Mesodermal cell (in vitro differentiated cells): ENCODE results near the gene SNRK.

ENCODE experiments used
- H3K27ac ChIP-seq: 2 replicates; pipeline ENCODE4 v1.7.0; 2013; ENCODE audit warnings: mild to moderate bottlenecking, low read depth, low read length, moderate library complexity; ENCODE audit not compliant: severe bottlenecking
- H3K36me3 ChIP-seq: 2 replicates; pipeline ENCODE4 v1.7.1; 2013; ENCODE audit warnings: mild to moderate bottlenecking, low read length, moderate library complexity; ENCODE audit not compliant: control insufficient read depth, insufficient read depth
- H3K4me1 ChIP-seq: one replicate; pipeline ENCODE4 v1.7.1; 2013; ENCODE audit warnings: mild to moderate bottlenecking, low read length; ENCODE audit not compliant: insufficient read depth, control insufficient read depth, poor library complexity, severe bottlenecking
- H3K4me3 ChIP-seq: 2 replicates; pipeline ENCODE4 v1.7.0; 2013; ENCODE audit warnings: low read length, control low read depth, mild to moderate bottlenecking; ENCODE audit not compliant: insufficient read depth, poor library complexity, severe bottlenecking; ENCODE audit errors: extremely low read depth
- H3K9me3 ChIP-seq: 2 replicates; pipeline ENCODE4 v1.7.1; 2013; ENCODE audit warnings: mild to moderate bottlenecking, low read length, moderate library complexity; ENCODE audit not compliant: control insufficient read depth
- WGBS, 2 experiments: methylation state at CpG; one replicate each; pipeline ENCODE4 v1.1.5; 2013; ENCODE audit warnings: missing lambda C conversion rate in 2 of 2; ENCODE audit not compliant: insufficient coverage in 2 of 2; 5-methylcytosine and 5-hydroxymethylcytosine counted together

The SNRK gene

DNA sequence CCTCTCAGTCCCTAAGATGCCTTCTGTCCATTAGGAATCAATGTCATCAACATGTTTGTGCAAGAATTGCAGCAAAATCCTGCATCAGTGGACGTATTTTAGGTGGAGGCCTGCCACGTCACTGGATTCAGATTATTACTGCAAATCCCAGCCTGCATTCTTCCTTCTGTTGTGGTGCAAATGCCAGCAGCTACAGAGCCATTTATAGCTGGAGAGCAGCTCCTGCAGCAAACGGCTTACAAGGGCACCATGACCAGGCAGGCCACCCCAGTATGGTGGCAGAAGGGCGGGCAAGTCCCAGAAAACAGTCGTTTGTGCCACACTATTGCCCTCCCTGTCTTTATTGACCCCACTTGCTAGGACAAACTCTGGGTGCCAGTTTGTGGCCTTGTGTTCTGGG, 74.7 kb downstream of the SNRK start:
- H3K27ac ChIP-seq = no peak overlapping the region

DNA sequence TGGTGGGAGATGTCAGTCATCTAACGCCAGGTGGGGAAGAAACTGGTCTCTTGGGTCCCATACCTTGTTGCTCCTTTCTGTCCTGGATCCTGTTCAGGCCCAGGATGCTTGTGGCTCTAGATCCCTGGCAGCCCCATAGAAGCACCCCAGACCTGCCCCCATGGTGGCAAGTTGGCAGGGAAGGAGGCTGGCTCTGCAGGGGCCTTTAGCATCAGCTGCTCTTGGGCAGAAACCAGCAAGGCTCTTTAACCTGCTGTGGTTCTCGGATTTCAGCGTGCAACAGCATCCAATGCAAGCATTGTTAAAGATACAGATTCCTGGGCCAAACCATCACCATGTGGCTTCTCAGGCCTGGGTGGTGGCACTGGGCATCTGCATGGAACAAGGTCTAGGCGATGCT, 75.8 kb downstream of the SNRK start:
- H3K27ac ChIP-seq = no peak overlapping the region
- H3K4me1 ChIP-seq = no peaks in the 10 kb centered on the region
- 87 to 99% methylated on average over 4 of the region's 4 CpGs for WGBS, 2 experiments
- H3K36me3 ChIP-seq = peaks cover 7% of the 10 kb centered on the region
- H3K9me3 ChIP-seq = no peaks in the 10 kb centered on the region
- no peak overlapping the region for H3K4me3 ChIP-seq

More for the DNA sequence above, 74.7 kb downstream of the SNRK start:
- H3K36me3 ChIP-seq = peaks cover 7% of the 10 kb centered on the region
- no peaks in the 10 kb centered on the region for H3K4me1 ChIP-seq
- 78 to 86% methylated on average over 3 to 5 of the region's 5 CpGs for WGBS, 2 experiments
- peaks cover under 1% of the 10 kb centered on the region for H3K9me3 ChIP-seq
- H3K4me3 ChIP-seq = no peak overlapping the region

- Histone ChIP-seq H3K36me3 (peaks cover 7% of the 10 kb centered on the region), H3K4me3 (no peak overlapping the region), H3K4me1 (no peaks in the 10 kb centered on the region), H3K27ac (no peak overlapping the region), H3K9me3 (no peaks in the 10 kb centered on the region)
- WGBS, 2 experiments = 94 to 97% methylated on average over 6 of the region's 6 CpGs
Measured at GRCh38 chr3:43362961-43363360, 76.6 kb downstream of the SNRK start.

- H3K4me3 ChIP-seq = no peak overlapping the region
- WGBS, 2 experiments = 90 to 92% methylated on average over 25 of the region's 26 CpGs
- peaks cover 7% of the 10 kb centered on the region for H3K36me3 ChIP-seq
- H3K27ac ChIP-seq = no peak overlapping the region
- H3K4me1 ChIP-seq = no peaks in the 10 kb centered on the region
- no peaks in the 10 kb centered on the region for H3K9me3 ChIP-seq
Measured at GRCh38 chr3:43363621-43364266, 77.4 kb downstream of the SNRK start.

DNA sequence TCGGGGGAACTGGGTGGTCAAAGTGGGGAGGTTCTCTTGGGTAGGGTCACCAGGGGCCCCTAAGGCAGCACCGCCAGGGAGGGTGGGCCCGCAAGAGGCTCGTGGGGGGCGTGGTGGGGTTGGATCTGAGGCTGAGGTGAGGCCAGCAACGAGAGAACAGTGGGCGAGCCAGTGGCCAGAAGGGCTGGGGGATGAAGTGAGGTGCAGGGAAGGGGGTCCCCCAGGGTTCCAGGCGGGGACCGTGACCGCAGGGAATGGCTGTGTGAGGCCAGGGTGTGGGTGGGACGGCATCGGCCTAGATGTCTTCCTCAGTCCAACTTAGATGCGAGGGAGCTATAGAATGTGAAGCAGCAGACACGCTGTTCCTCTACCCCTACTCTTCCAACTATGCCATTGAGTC, 78.2 kb downstream of the SNRK start:
- Histone ChIP-seq H3K36me3 (peaks cover 7% of the 10 kb centered on the region), H3K27ac (no peak overlapping the region), H3K4me3 (no peak overlapping the region), H3K9me3 (no peaks in the 10 kb centered on the region), H3K4me1 (no peaks in the 10 kb centered on the region)
- WGBS, 2 experiments = 93 to 97% methylated on average over 8 to 14 of the region's 14 CpGs

DNA sequence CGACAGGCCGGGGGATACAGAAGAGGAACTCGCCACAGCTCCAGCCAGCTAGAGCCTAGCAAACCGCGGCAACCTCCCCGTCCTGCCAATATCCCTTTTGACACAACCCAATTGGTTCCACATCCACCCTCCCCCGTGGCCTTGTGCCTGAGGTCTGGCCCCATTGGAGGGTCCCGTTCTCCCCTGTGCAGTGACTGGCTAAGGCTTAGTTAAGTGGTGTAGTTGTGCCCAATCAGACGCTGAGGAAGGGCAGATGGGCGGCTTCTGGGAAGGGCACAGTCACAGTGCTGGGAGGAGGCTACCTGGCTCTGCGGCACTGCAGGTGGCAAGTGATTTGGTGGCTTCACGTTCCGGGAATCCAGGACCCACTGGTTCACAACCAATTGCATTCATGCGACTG, 78.6 kb downstream of the SNRK start:
- no peaks in the 10 kb centered on the region for H3K9me3 ChIP-seq
- H3K36me3 ChIP-seq = peaks cover 7% of the 10 kb centered on the region
- no peak overlapping the region for H3K4me3 ChIP-seq
- H3K27ac ChIP-seq = no peak overlapping the region
- H3K4me1 ChIP-seq = no peaks in the 10 kb centered on the region
- WGBS, 2 experiments = 94% methylated on average over 12 to 13 of the region's 14 CpGs

DNA sequence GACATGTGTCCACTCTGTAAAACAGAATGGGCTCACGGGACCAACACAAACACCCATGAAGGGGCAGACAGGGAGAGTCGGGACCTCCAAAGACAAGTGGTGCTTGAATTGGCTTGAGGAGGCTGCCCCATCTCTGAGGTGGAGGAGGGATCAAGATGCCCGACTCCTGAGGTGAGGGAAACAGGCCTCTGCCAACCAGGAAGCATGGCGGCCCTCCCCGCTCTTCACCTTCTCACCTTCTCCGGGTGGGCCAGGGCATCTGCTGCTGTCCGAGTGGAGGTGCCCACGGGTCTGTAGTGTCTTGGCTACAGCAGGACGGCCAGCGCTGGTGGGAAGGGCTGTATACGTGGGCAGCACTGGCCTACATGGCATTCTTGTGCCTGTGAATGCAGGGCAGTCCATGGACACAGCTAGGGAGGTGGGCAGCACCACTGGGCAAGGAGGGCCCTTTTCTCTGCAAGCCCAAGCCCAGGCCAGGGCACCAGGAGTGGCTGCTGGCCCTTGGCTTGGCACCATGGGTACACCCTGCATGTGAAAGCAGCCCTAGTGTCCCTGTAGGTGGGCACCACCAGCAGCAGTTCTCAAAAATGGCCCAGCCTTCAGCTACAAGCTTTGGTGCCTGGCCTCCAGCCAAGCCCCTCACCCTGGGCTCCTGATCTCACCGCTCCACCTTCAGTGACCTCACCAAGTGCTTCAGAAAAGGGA, 79.4 kb downstream of the SNRK start:
- H3K27ac ChIP-seq = no peak overlapping the region
- H3K9me3 ChIP-seq = no peaks in the 10 kb centered on the region
- WGBS, 2 experiments = 90 to 95% methylated on average over 11 to 12 of the region's 12 CpGs
- peaks cover 7% of the 10 kb centered on the region for H3K36me3 ChIP-seq
- H3K4me1 ChIP-seq = no peaks in the 10 kb centered on the region
- H3K4me3 ChIP-seq = no peak overlapping the region

- H3K27ac ChIP-seq = no peak overlapping the region
- no peaks in the 10 kb centered on the region for H3K4me1 ChIP-seq
- no peaks in the 10 kb centered on the region for H3K9me3 ChIP-seq
- WGBS, 2 experiments = 91 to 96% methylated on average over 8 to 11 of the region's 11 CpGs
- H3K4me3 ChIP-seq = no peak overlapping the region
- peaks cover 7% of the 10 kb centered on the region for H3K36me3 ChIP-seq
Measured at GRCh38 chr3:43366481-43366880, 80.1 kb downstream of the SNRK start.

GRCh38 chr3:43366885-43367284, 80.5 kb downstream of the SNRK start:
- peaks cover 7% of the 10 kb centered on the region for H3K36me3 ChIP-seq
- no peaks in the 10 kb centered on the region for H3K4me1 ChIP-seq
- no peak overlapping the region for H3K27ac ChIP-seq
- WGBS, 2 experiments = 91 to 94% methylated on average over 8 to 9 of the region's 9 CpGs
- H3K4me3 ChIP-seq = no peak overlapping the region
- H3K9me3 ChIP-seq = no peaks in the 10 kb centered on the region

DNA sequence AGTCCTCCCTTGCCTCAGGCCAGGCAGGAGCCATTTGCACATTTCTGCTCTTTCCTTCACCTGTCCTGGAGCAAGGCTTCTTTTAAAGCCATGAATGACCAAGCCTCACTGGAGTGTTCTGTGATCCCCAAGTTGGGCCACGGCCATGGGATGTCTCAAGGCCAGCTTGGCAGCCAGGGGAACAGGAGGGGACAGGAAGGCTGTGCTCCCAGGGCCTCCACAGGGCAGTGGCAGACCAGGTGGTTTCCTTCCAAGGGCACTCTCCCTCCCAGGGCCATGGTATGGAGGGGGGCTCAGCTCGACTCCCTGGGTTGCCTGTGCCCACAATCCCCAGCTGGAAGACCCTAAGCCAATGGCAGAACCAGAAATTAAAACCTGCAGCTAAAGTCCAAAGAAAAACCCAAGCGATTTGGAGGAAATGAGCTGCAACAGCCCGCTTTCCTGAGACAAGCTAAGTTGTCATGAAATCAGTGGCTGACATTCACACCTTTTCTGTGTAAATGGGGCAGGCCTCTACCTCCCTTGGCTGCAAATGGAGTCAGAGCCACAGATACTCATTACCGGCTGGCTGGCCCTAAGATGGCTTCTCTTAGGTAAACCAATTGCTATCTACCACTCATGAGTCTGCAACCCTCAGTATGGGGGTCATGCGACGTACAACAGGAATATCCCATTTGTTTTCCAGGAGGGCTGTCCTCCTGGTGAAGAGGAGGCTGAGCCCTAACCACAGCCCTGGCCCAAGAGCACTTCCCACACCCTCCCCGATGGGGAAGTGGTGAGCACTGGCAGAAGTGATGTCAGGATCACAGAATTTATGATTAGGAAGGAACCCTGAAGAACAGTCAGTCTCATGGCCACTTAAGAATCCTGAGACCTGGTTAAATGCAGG, 83.3 kb downstream of the SNRK start:
- WGBS, 2 experiments = 91 to 93% methylated on average over 5 to 6 of the region's 8 CpGs
- Histone ChIP-seq H3K9me3 (no peaks in the 10 kb centered on the region), H3K4me1 (no peaks in the 10 kb centered on the region), H3K36me3 (peaks cover 7% of the 10 kb centered on the region), H3K27ac (no peak overlapping the region), H3K4me3 (no peak overlapping the region)
